H1 (cell line): Measurements from ENCODE around the gene TRABD2B. TPM values are rescaled to one million over a fixed set of nuclear protein-coding genes. Genes with fewer than 3 reads are reported as not detected.

Experiments used
- SIX5 ChIP-seq: IDR thresholded peaks from 2 replicates; pipeline ENCODE4 v1.6.1; 2011; ENCODE audit warnings: mild to moderate bottlenecking, low read depth, low read length
- YY1 ChIP-seq: IDR thresholded peaks from 2 replicates; pipeline ENCODE4 v1.6.1; 2011; ENCODE audit warnings: low read depth, mild to moderate bottlenecking, low read length
- polyA plus RNA-seq, 7 experiments: library from polyadenylated mRNA; depleted of rRNA in 3 of 7; stranded (reverse) in 5 of 7; unstranded in 2 of 7; fragments of >200 nt in 5 of 7; fragments of 200-250 nt in 2 of 7; gene quantifications; 1 replicate in 5 of 7; 2 replicates in 1 of 7; 4 replicates in 1 of 7; pipeline versions ENCODE4 v1.2.1 to v1.2.3, GENCODE V29; 2011 to 2013; ENCODE audit warnings: missing spikeins in 2 of 7, mixed read lengths in 2 of 7
- total RNA-seq: library from RNA; stranded (reverse); fragmentation: NEBNext Ultra II Directional; extraction: Animal tissue kit (Norgen Biotek cat#: 25700); gene quantifications from 2 replicates; pipeline ENCODE4 v1.2.1, GENCODE V29; 2021
- TF ChIP-seq, protein P1 (sequence below): IDR thresholded peaks from 2 replicates; pipeline ENCODE4 v1.6.1; 2012; ENCODE audit warnings: inconsistent platforms

TRABD2B gene
- total and polyA plus RNA-seq, 2 of the 8 experiments (the other 6 are each of a cell fraction or from before 2014, with no cell fraction given) = 0.95 to 3.4 TPM

- TF ChIP-seq, protein P1, sequence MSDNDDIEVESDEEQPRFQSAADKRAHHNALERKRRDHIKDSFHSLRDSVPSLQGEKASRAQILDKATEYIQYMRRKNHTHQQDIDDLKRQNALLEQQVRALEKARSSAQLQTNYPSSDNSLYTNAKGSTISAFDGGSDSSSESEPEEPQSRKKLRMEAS = peak; percentile 84
- TF ChIP-seq YY1 (peak; percentile 90), SIX5 (no peak)
Observed at GRCh38 chr1:47725000-47725473, 272.1 kb downstream of the TRABD2B start (continued).
